DND-41 (cell line): ENCODE data around the gene DPM1.

Source experiments
- CTCF ChIP-seq: IDR thresholded peaks from 2 replicates; pipeline ENCODE4 v1.5.1; 2012; ENCODE audit warnings: borderline replicate concordance, low read length, moderate library complexity, mild to moderate bottlenecking; ENCODE audit not compliant: poor library complexity, severe bottlenecking; ENCODE audit errors: extremely low read depth
- EZH2 ChIP-seq: IDR thresholded peaks from 3 replicates; pipeline ENCODE4 v1.6.1; 2012; ENCODE audit warnings: borderline replicate concordance, low read depth, mild to moderate bottlenecking, moderate library complexity, low read length, inconsistent platforms; ENCODE audit not compliant: severe bottlenecking

- no peak for TF ChIP-seq EZH2
- no peak for TF ChIP-seq CTCF
Observed at GRCh38 chr20:51005214-51005613, 46.9 kb upstream of the DPM1 start.
